ENCODE measurements around the gene IGF2BP1. TPM values are rescaled to one million over a fixed set of nuclear protein-coding genes. Genes with fewer than 3 reads are reported as not detected.
"Not testable (repeated sequence)": the region's sequence is repeated elsewhere in the genome, so short reads cannot be mapped to it uniquely, and the experiment has no call there.

The IGF2BP1 gene
- total RNA-seq, 4 donors from 2014 or later: not detected

DNA sequence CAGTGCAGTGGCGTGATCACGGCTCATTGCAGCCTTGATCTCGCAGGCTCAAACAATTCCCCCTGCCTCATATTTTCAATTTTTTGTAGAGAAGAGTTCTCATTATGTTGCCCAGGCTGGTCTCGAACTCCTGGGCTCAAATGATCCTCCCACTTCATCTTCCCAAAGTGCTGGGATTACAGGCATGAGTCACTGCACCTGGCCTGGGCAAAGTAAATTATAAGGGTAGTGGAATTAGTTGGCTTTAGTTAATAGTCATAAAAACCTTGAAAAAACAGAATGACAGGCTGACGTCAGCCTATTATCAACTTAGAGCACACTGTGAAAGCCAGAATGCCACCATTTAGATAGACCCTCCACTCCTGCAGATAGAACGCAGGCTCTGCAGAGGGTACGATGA lies 91.9 kb downstream of the IGF2BP1 start:
- WGBS, 2 donors: 90 to 91% methylated on average over 7 of the region's 7 CpGs
- intact Hi-C loops (cut with DNase I; ENCODE audit: low total_unique reads): no loop called here
- no peak for DNase-seq (ENCODE audit: low spot score in 2 of 2)
- H3K4me3 ChIP-seq (ENCODE audit: low read depth, poor library complexity, severe bottlenecking): no peak overlapping the region
- no peak for TF ChIP-seq POLR2A (IDR thresholded peaks at IDR 0.05)
- TF ChIP-seq CTCF (IDR thresholded peaks at IDR 0.05): no peak

DNA sequence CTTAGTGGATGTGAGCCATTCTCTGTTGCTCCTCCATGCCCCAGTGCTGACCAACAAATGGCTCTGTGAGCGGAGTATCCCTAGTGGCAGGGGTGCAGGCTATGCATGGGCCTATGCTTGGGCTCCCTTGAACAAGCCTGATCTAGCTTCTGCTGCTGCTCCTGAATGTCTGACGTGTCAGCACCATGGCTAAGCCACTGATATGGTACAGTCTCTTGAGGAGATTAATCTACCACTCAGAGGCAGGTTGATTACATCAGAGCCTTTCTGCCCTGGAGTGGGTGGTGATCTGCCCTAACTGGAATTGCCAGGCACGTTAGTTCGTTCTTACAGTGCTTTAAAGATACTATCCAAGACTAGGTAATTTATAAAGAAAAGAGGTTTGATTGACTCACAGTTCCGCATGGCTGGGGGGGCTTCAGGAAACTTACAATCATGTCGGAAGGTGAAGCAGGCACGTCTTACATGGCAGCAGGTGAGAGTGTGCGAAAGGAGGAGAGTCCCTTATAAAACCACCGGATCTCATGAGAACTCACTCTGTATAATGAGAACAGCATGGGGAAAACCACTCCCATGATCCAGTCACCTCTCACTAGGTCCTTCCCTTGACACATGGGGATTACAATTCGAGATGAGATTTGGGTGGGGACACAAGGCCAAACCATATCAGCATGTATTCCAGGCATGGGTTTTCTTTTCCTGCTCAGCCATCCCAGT lies 93.9 kb downstream of the IGF2BP1 start:
- H3K4me3 ChIP-seq (ENCODE audit: low read depth, poor library complexity, severe bottlenecking): no peak overlapping the region
- peak; percentile 15 to 21 for DNase-seq (ENCODE audit: low spot score in 2 of 2)
- WGBS, 2 donors: 47 to 63% methylated on average over 10 of the region's 10 CpGs
- TF ChIP-seq POLR2A (IDR thresholded peaks at IDR 0.05) (no peak), CTCF (IDR thresholded peaks at IDR 0.05) (no peak)
- intact Hi-C loops (cut with DNase I; ENCODE audit: low total_unique reads): no loop called here

DNA sequence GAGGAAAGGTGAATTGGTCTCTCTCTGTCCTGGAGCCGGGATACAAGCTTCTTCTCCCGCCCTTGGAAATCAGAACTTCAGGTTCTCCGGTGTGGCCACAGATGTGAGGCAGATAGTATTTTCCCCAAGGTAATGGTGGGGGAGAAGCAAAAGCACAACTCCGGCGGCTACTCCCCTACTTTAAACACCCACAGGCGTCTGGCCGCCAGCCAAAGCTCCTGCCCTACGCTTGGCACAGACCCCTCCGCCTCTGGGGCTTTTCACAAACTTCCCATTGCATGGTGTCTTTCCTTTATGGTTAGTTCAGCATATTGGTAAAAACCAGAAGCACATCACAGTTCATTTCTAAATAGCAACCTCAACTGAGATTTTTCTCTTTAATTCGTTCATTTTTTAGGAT lies 95.9 kb downstream of the IGF2BP1 start:
- 39 to 47% methylated on average over 10 of the region's 10 CpGs for WGBS, 2 donors
- TF ChIP-seq POLR2A (IDR thresholded peaks at IDR 0.05) (no peak), CTCF (IDR thresholded peaks at IDR 0.05) (no peak)
- intact Hi-C loops (cut with DNase I; ENCODE audit: low total_unique reads): no loop called here
- H3K4me3 ChIP-seq (ENCODE audit: low read depth, poor library complexity, severe bottlenecking): no peak overlapping the region
- DNase-seq (ENCODE audit: low spot score in 2 of 2): peak in 1 of 2 donors; percentile 78

DNA sequence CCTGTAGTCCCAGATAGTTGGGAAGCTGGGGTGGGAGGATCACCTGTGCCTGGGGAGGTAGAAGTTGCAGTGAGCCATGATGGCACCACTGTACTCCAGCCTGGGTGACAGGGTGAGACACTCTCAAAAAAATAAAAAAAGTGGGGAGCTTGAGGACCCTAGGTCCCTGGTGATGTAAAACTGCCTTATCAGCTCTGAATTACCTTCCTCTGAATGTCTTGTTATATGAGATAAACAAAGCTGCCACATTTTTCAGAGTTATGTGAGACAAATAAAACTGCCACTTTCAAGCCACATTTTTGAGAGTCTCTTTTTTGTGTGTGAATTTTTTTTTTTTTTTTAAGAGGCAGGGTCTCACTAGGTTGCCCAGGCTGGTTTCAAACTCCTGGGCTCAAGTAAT lies 103.4 kb downstream of the IGF2BP1 start:
- TF ChIP-seq CTCF (IDR thresholded peaks at IDR 0.05) (no peak), POLR2A (IDR thresholded peaks at IDR 0.05) (no peak)
- intact Hi-C loops (cut with DNase I; ENCODE audit: low total_unique reads): no loop called here
- DNase-seq (ENCODE audit: low spot score in 2 of 2): no peak
- no peak overlapping the region for H3K4me3 ChIP-seq (ENCODE audit: low read depth, poor library complexity, severe bottlenecking)

DNA sequence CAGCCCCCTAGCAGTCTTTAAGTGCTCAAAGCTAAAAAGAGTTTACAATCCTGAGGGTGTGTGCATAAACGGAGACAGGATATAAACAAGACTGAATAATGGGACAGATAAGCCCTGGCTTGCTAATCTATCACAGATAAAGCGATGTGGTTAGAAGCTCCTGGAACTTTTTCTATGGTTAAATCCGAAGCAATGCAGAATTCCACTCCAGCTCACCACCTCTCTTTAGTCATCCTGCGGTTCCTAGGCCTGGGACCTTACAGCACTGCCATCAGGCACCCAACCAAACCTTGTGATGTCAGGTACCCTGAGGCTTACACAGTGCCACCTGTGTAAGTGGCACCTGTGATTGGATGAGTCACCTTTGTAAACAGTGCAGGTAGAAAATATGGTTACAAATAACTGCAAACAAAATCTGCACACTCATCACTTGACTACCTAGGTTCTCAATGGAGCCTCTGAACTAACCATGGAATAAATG lies 103.9 kb downstream of the IGF2BP1 start:
- 60 to 66% methylated on average over 4 of the region's 4 CpGs for WGBS, 2 donors
- no peak overlapping the region for H3K4me3 ChIP-seq (ENCODE audit: low read depth, poor library complexity, severe bottlenecking)
- intact Hi-C loops (cut with DNase I; ENCODE audit: low total_unique reads): no loop called here
- peak; percentile 32 to 42 for DNase-seq (ENCODE audit: low spot score in 2 of 2)
- no peak for TF ChIP-seq CTCF (IDR thresholded peaks at IDR 0.05)
- no peak for TF ChIP-seq POLR2A (IDR thresholded peaks at IDR 0.05)

- H3K4me3 ChIP-seq (ENCODE audit: low read depth, poor library complexity, severe bottlenecking); intact Hi-C loops (cut with DNase I; ENCODE audit: low total_unique reads): not testable (repeated sequence)
- peak in 1 of 2 donors; percentile 64 for DNase-seq (ENCODE audit: low spot score in 2 of 2)
- 93 to 96% methylated on average over 14 of the region's 14 CpGs for WGBS, 2 donors
Measured at GRCh38 chr17:49103360-49103759, 106.2 kb downstream of the IGF2BP1 start.
